Hepatocyte (in vitro differentiated cells): ENCODE results near the gene POLR2H.

Experiments
- EZH2 ChIP-seq: fragments of 200-600 bp; sonication (generic); IDR thresholded peaks from 2 replicates; pipeline ENCODE4 v1.6.1; 2016; ENCODE audit warnings: antibody characterized with exemption, mild to moderate bottlenecking, borderline replicate concordance
- EZH2phosphoT487 ChIP-seq: fragments of 200-600 bp; sonication (generic); IDR thresholded peaks from one replicate; pipeline ENCODE4 v1.6.1; 2018; ENCODE audit warnings: antibody characterized with exemption, mild to moderate bottlenecking, low read depth, moderate library complexity; ENCODE audit not compliant: unreplicated experiment, severe bottlenecking
- TF ChIP-seq, protein P1 (sequence below): fragments of 200-600 bp; sonication (generic); IDR thresholded peaks from 2 replicates; pipeline ENCODE4 v1.5.1; 2016; ENCODE audit warnings: antibody characterized with exemption, mild to moderate bottlenecking; ENCODE audit not compliant: poor library complexity

DNA sequence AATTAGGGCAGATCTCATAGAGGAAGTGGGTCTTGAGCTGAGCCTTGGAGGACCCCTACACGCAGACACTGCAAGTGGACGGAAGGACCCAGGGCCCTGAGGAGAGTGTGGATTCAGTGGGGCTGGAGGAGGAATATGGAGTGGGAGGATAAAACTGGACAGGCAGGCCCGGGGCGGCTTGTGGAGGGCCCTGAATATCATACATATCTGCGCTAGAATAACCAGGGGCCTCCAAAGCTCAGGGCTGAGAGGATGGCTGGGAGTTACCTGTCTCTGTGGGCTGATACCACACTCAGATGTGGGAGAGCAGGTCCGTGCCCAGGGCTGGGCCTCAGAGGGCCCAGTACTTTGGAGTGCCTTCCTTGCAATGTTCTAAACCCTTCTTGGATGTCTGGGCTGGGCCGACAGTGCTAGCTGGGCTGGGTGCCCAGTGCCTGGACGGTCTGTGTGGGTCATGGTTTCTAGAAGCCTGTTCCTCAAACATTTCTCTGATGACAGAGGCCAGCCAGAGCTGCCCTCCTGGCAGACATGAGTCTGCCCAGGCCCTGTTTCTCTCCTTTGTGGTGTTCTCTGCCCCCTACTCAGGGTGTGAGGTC, 47.9 kb downstream of the POLR2H start:
- TF ChIP-seq, protein P1, sequence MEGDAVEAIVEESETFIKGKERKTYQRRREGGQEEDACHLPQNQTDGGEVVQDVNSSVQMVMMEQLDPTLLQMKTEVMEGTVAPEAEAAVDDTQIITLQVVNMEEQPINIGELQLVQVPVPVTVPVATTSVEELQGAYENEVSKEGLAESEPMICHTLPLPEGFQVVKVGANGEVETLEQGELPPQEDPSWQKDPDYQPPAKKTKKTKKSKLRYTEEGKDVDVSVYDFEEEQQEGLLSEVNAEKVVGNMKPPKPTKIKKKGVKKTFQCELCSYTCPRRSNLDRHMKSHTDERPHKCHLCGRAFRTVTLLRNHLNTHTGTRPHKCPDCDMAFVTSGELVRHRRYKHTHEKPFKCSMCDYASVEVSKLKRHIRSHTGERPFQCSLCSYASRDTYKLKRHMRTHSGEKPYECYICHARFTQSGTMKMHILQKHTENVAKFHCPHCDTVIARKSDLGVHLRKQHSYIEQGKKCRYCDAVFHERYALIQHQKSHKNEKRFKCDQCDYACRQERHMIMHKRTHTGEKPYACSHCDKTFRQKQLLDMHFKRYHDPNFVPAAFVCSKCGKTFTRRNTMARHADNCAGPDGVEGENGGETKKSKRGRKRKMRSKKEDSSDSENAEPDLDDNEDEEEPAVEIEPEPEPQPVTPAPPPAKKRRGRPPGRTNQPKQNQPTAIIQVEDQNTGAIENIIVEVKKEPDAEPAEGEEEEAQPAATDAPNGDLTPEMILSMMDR: no peak
- TF ChIP-seq EZH2 (no peak), EZH2phosphoT487 (no peak)
